ENCODE data around the gene AOAH. TPM values are rescaled to one million over a fixed set of nuclear protein-coding genes. Genes with fewer than 3 reads are reported as not detected.

AOAH gene
- total and polyA plus RNA-seq, 2 donors (not counting 3 experiments of a cell fraction or from before 2014, with no cell fraction given), result not detected

DNA sequence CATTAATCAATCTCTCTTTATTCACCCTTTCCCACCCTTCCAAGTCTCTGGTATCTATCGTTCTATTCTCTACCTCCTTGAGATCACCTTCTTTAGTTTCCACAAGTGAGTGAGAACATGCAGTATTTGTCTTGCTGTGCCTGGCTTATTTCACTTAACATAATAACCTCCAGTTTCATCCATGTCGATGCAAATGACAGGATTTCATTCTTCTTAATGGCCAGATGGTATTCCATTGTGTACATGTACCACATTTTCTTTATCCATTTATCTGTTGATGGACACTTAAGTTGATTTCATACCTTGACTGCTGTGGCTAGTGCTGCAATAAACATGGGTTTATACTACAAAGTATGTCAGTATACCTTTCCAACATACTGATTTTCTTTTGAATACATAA, 3.8 kb upstream of the AOAH start:
- FAIRE-seq (no peak), DNase-seq (ENCODE audit: low read depth, low spot score) (no peak)
- no peaks in the 10 kb centered on the region for H3K36me3 ChIP-seq (ENCODE audit: control insufficient read depth in 2 of 2, extremely low read depth in 1 of 2, insufficient read depth in 2 of 2, low read length in 2 of 2)
- H3K9me3 ChIP-seq (replicated peaks; ENCODE audit: control insufficient read depth, insufficient read depth, low read length), result no peaks in the 10 kb centered on the region
- no peak overlapping the region for H3K9ac ChIP-seq (replicated peaks; ENCODE audit: extremely low read depth, insufficient read depth, low read length)
- no peak overlapping the region for H3K4me3 ChIP-seq (replicated peaks in 1 of 3; ENCODE audit: insufficient read depth in 1 of 3, low read depth in 1 of 3, low read length in 3 of 3)
- no peaks in the 10 kb centered on the region for H3K4me1 ChIP-seq (ENCODE audit: control insufficient read depth, extremely low read depth, insufficient read depth, low read length)
- POLR2A ChIA-PET, result no interaction called here
- H3K27ac ChIP-seq (ENCODE audit: insufficient read depth, low read depth, low read length), result no peak overlapping the region
- no peaks in the 10 kb centered on the region for H3K79me2 ChIP-seq (ENCODE audit: control insufficient read depth, insufficient read depth, low read length)
- no peak overlapping the region for H3K4me2 ChIP-seq (ENCODE audit: insufficient read depth, low read length)
- H4K20me1 ChIP-seq (replicated peaks; ENCODE audit: control insufficient read depth, extremely low read depth, insufficient read depth, low read length), result no peaks in the 10 kb centered on the region
- no peaks in the 10 kb centered on the region for H3K9me1 ChIP-seq (replicated peaks; ENCODE audit: control insufficient read depth, extremely low read depth, insufficient read depth, low read length)
- CTCF ChIA-PET, result no interaction called here
- TF ChIP-seq POLR2A (IDR thresholded peaks at IDR 0.05; ENCODE audit: low read depth, low read length), result no peak
- intact Hi-C loops (cut with micrococcal nuclease), result no loop called here
- H2AFZ ChIP-seq (ENCODE audit: low read depth, low read length), result no peak overlapping the region
- BruUV-seq (replicated peaks), result no TSS peak
- dilution Hi-C loops (cut with MboI; ENCODE audit: extremely low pct_ligation_motif_present, low sequenced_read_pairs), result no loop called here
- H3K27me3 ChIP-seq (ENCODE audit: control insufficient read depth in 2 of 2, insufficient read depth in 2 of 2, low read length in 2 of 2), result no peaks in the 10 kb centered on the region

DNA sequence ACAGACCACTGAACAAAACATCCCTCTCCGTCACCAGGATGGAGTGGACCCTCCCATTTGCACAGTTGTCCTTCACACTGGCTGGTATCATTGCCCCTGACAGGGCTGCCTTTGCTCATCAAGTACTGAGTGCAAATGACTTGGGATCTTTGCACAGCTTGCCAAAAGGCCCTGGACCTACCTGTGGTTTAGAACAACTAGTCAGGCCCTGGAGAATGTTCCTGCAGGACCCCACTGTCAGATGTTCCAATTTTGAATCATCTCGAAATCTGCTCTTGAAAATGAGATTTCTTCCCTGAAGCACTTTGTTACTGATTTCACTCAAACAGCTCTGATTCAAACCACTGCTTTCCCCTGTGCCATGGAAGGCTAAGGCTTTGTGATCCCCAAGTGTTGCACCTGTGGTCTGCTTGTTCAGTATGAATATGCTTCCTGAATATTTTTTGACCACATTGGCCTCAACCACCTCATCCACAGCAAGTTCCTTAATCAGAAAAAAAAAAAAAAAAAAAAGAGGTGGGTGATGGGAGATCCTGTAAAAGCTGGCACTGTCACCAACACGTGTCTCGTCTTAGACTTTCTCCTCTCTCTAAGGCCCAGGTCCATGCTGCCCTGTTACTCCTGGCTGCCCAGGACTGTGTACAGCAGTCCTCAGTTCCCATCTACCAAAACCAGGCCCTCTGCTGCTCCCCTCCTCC, 2.7 kb upstream of the AOAH start:
- H3K4me3 ChIP-seq (replicated peaks in 1 of 3; ENCODE audit: insufficient read depth in 1 of 3, low read depth in 1 of 3, low read length in 3 of 3), result no peak overlapping the region
- H4K20me1 ChIP-seq (replicated peaks; ENCODE audit: control insufficient read depth, extremely low read depth, insufficient read depth, low read length), result no peaks in the 10 kb centered on the region
- H2AFZ ChIP-seq (ENCODE audit: low read depth, low read length), result no peak overlapping the region
- intact Hi-C loops (cut with micrococcal nuclease) (no loop called here), dilution Hi-C loops (cut with MboI; ENCODE audit: extremely low pct_ligation_motif_present, low sequenced_read_pairs) (no loop called here)
- H3K27me3 ChIP-seq (ENCODE audit: control insufficient read depth in 2 of 2, insufficient read depth in 2 of 2, low read length in 2 of 2), result no peaks in the 10 kb centered on the region
- no peak for FAIRE-seq
- ChIA-PET CTCF (no interaction called here), POLR2A (no interaction called here)
- no peak overlapping the region for H3K9ac ChIP-seq (replicated peaks; ENCODE audit: extremely low read depth, insufficient read depth, low read length)
- TF ChIP-seq MYC (IDR thresholded peaks at IDR 0.05; ENCODE audit: low read depth, low read length), result no peak
- no peak for TF ChIP-seq GATA2 (IDR thresholded peaks at IDR 0.05; ENCODE audit: insufficient read depth, insufficient read length, low read depth, low read length)
- TF ChIP-seq, protein P1, sequence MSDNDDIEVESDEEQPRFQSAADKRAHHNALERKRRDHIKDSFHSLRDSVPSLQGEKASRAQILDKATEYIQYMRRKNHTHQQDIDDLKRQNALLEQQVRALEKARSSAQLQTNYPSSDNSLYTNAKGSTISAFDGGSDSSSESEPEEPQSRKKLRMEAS (IDR thresholded peaks at IDR 0.05; ENCODE audit: insufficient read depth, insufficient read length), result no peak
- TF ChIP-seq EZH2 (IDR thresholded peaks at IDR 0.05; ENCODE audit: borderline replicate concordance, low read depth, low read length, severe bottlenecking), result no peak
- no peak for TF ChIP-seq FOS (IDR thresholded peaks at IDR 0.05; ENCODE audit: borderline replicate concordance, insufficient read depth, low read length)
- no peak for TF ChIP-seq POLR2A (IDR thresholded peaks at IDR 0.05; ENCODE audit: low read depth, low read length)
- TF ChIP-seq POLR2AphosphoS5 (IDR thresholded peaks at IDR 0.05; ENCODE audit: insufficient read depth, low read depth, low read length), result no peak
- TF ChIP-seq, protein P2, sequence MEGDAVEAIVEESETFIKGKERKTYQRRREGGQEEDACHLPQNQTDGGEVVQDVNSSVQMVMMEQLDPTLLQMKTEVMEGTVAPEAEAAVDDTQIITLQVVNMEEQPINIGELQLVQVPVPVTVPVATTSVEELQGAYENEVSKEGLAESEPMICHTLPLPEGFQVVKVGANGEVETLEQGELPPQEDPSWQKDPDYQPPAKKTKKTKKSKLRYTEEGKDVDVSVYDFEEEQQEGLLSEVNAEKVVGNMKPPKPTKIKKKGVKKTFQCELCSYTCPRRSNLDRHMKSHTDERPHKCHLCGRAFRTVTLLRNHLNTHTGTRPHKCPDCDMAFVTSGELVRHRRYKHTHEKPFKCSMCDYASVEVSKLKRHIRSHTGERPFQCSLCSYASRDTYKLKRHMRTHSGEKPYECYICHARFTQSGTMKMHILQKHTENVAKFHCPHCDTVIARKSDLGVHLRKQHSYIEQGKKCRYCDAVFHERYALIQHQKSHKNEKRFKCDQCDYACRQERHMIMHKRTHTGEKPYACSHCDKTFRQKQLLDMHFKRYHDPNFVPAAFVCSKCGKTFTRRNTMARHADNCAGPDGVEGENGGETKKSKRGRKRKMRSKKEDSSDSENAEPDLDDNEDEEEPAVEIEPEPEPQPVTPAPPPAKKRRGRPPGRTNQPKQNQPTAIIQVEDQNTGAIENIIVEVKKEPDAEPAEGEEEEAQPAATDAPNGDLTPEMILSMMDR (IDR thresholded peaks at IDR 0.05; ENCODE audit: extremely low read depth in 1 of 2, insufficient read depth in 1 of 2, low read depth in 1 of 2, low read length in 2 of 2), result no peak
- TF ChIP-seq JUN (IDR thresholded peaks at IDR 0.05; ENCODE audit: borderline replicate concordance, insufficient read depth, insufficient read length, low read depth), result no peak
- no peaks in the 10 kb centered on the region for H3K79me2 ChIP-seq (ENCODE audit: control insufficient read depth, insufficient read depth, low read length)
- BruUV-seq (replicated peaks), result no TSS peak
- no peak for DNase-seq (ENCODE audit: low read depth, low spot score)
- H3K36me3 ChIP-seq (ENCODE audit: control insufficient read depth in 2 of 2, extremely low read depth in 1 of 2, insufficient read depth in 2 of 2, low read length in 2 of 2), result no peaks in the 10 kb centered on the region
- H3K9me1 ChIP-seq (replicated peaks; ENCODE audit: control insufficient read depth, extremely low read depth, insufficient read depth, low read length), result no peaks in the 10 kb centered on the region
- H3K4me2 ChIP-seq (ENCODE audit: insufficient read depth, low read length), result no peak overlapping the region
- H3K4me1 ChIP-seq (ENCODE audit: control insufficient read depth, extremely low read depth, insufficient read depth, low read length), result no peaks in the 10 kb centered on the region
- H3K27ac ChIP-seq (ENCODE audit: insufficient read depth, low read depth, low read length), result no peak overlapping the region
- H3K9me3 ChIP-seq (replicated peaks; ENCODE audit: control insufficient read depth, insufficient read depth, low read length), result no peaks in the 10 kb centered on the region

Measured in endothelial cell of umbilical vein (primary cell).